ENCODE measurements around the gene ATXN8OS. TPM values are rescaled to one million over a fixed set of nuclear protein-coding genes. Genes with fewer than 3 reads are reported as not detected.
"Not testable (repeated sequence)": the region's sequence is repeated elsewhere in the genome, so short reads cannot be mapped to it uniquely, and the experiment has no call there.

The ATXN8OS gene
- total RNA-seq, 1 experiment from 2014 or later, result not detected

GRCh38 chr13:70108356-70109105 is 905 bp downstream of the ATXN8OS start, which contains the start of gene KLHL1:
Gene KLHL1, minus strand, starts transcription at chr13:70108452. Its CDS starts 753 bp downstream, at chr13:70107699.
- H3K27me3 ChIP-seq (ENCODE audit: low read length), result no peaks in the 10 kb centered on the region
- H3K79me2 ChIP-seq (ENCODE audit: low read length), result no peaks in the 10 kb centered on the region
- H3K9me2 ChIP-seq (replicated peaks; ENCODE audit: insufficient read depth, low read length), result no peaks in the 10 kb centered on the region
- no peaks in the 10 kb centered on the region for H3K36me3 ChIP-seq (ENCODE audit: insufficient read depth, low read length)
- H3K27ac ChIP-seq (ENCODE audit: low read length), result no peak within 1 kb of the TSS
- H3K4me1 ChIP-seq (ENCODE audit: low read length), result no peaks in the 10 kb centered on the region
- no peak within 1 kb of the TSS for H3K4me3 ChIP-seq (ENCODE audit: low read length)
- H3K4me2 ChIP-seq (ENCODE audit: low read depth, low read length, poor library complexity, severe bottlenecking), result no peak within 1 kb of the TSS
- no peak for DNase-seq
- no peaks in the 10 kb centered on the region for H4K20me1 ChIP-seq (ENCODE audit: insufficient read depth, low read depth, low read length)
- H3K9ac ChIP-seq (ENCODE audit: low read length), result no peak within 1 kb of the TSS
- no peak within 1 kb of the TSS for H2AFZ ChIP-seq (ENCODE audit: low read length)
- H3K9me3 ChIP-seq (ENCODE audit: low read length), result no peaks in the 10 kb centered on the region

- Histone ChIP-seq H3K27me3 (ENCODE audit: low read length) (no peaks in the 10 kb centered on the region), H3K27ac (ENCODE audit: low read length) (no peak overlapping the region), H2AFZ (ENCODE audit: low read length) (no peak overlapping the region), H3K9me2 (replicated peaks; ENCODE audit: insufficient read depth, low read length) (no peaks in the 10 kb centered on the region), H3K9me3 (ENCODE audit: low read length) (no peaks in the 10 kb centered on the region; the same call in 1 of the 2 replicates), H3K4me3 (ENCODE audit: low read length) (no peak overlapping the region), H4K20me1 (ENCODE audit: insufficient read depth, low read depth, low read length) (no peaks in the 10 kb centered on the region), H3K4me2 (ENCODE audit: low read depth, low read length, poor library complexity, severe bottlenecking) (no peak overlapping the region), H3K36me3 (ENCODE audit: insufficient read depth, low read length) (no peaks in the 10 kb centered on the region), H3K9ac (ENCODE audit: low read length) (no peak overlapping the region), H3K4me1 (ENCODE audit: low read length) (no peaks in the 10 kb centered on the region), H3K79me2 (ENCODE audit: low read length) (no peaks in the 10 kb centered on the region)
- no peak for DNase-seq
Observed at GRCh38 chr13:70117338-70117905, 9.8 kb downstream of the ATXN8OS start.

GRCh38 chr13:70125693-70126092 is 18.1 kb downstream of the ATXN8OS start:
- Histone ChIP-seq H3K27me3 (ENCODE audit: low read length) (no peaks in the 10 kb centered on the region), H3K4me3 (ENCODE audit: low read length) (no peak overlapping the region), H3K9me3 (ENCODE audit: low read length) (0 out of 2 replicates have a peak, but pooled peaks cover 2% of the 10 kb centered on the region), H3K36me3 (ENCODE audit: insufficient read depth, low read length) (no peaks in the 10 kb centered on the region), H3K9ac (ENCODE audit: low read length) (no peak overlapping the region), H2AFZ (ENCODE audit: low read length) (no peak overlapping the region), H3K79me2 (ENCODE audit: low read length) (no peaks in the 10 kb centered on the region), H3K4me1 (ENCODE audit: low read length) (no peaks in the 10 kb centered on the region), H3K9me2 (replicated peaks; ENCODE audit: insufficient read depth, low read length) (no peaks in the 10 kb centered on the region), H4K20me1 (ENCODE audit: insufficient read depth, low read depth, low read length) (no peaks in the 10 kb centered on the region), H3K4me2 (ENCODE audit: low read depth, low read length, poor library complexity, severe bottlenecking) (no peak overlapping the region), H3K27ac (ENCODE audit: low read length) (no peak overlapping the region)
- DNase-seq, result no peak

- H3K36me3 ChIP-seq (ENCODE audit: insufficient read depth, low read length), result no peaks in the 10 kb centered on the region
- no peak overlapping the region for H3K4me2 ChIP-seq (ENCODE audit: low read depth, low read length, poor library complexity, severe bottlenecking)
- H3K4me3 ChIP-seq (ENCODE audit: low read length), result no peak overlapping the region
- no peak overlapping the region for H3K9ac ChIP-seq (ENCODE audit: low read length)
- no peaks in the 10 kb centered on the region for H3K9me2 ChIP-seq (replicated peaks; ENCODE audit: insufficient read depth, low read length)
- H3K9me3 ChIP-seq (ENCODE audit: low read length), result 0 out of 2 replicates have a peak, but pooled peaks cover 2% of the 10 kb centered on the region
- no peaks in the 10 kb centered on the region for H3K27me3 ChIP-seq (ENCODE audit: low read length)
- no peaks in the 10 kb centered on the region for H3K4me1 ChIP-seq (ENCODE audit: low read length)
- H3K27ac ChIP-seq (ENCODE audit: low read length), result no peak overlapping the region
- H3K79me2 ChIP-seq (ENCODE audit: low read length), result no peaks in the 10 kb centered on the region
- H2AFZ ChIP-seq (ENCODE audit: low read length), result no peak overlapping the region
- H4K20me1 ChIP-seq (ENCODE audit: insufficient read depth, low read depth, low read length), result no peaks in the 10 kb centered on the region
- DNase-seq, result no peak
Observed at GRCh38 chr13:70128098-70128497, 20.5 kb downstream of the ATXN8OS start.

- not testable (repeated sequence) for H4K20me1 ChIP-seq (ENCODE audit: insufficient read depth, low read depth, low read length); H3K4me2 ChIP-seq (ENCODE audit: low read depth, low read length, poor library complexity, severe bottlenecking); DNase-seq; H3K9me3 ChIP-seq (ENCODE audit: low read length); H3K4me1 ChIP-seq (ENCODE audit: low read length); H3K79me2 ChIP-seq (ENCODE audit: low read length); H3K27ac ChIP-seq (ENCODE audit: low read length); H3K4me3 ChIP-seq (ENCODE audit: low read length); H3K9me2 ChIP-seq (replicated peaks; ENCODE audit: insufficient read depth, low read length); H3K9ac ChIP-seq (ENCODE audit: low read length); H2AFZ ChIP-seq (ENCODE audit: low read length); H3K27me3 ChIP-seq (ENCODE audit: low read length); H3K36me3 ChIP-seq (ENCODE audit: insufficient read depth, low read length)
Observed at GRCh38 chr13:70142658-70143057, 35.0 kb downstream of the ATXN8OS start.

GRCh38 chr13:70162141-70162540 is 54.5 kb downstream of the ATXN8OS start:
- no peak for DNase-seq
- H3K9me3 ChIP-seq (ENCODE audit: low read length), result no peaks in the 10 kb centered on the region; the same call in 1 of the 2 replicates
- no peak overlapping the region for H3K4me2 ChIP-seq (ENCODE audit: low read depth, low read length, poor library complexity, severe bottlenecking)
- no peak overlapping the region for H3K4me3 ChIP-seq (ENCODE audit: low read length)
- no peak overlapping the region for H3K9ac ChIP-seq (ENCODE audit: low read length)
- H3K36me3 ChIP-seq (ENCODE audit: insufficient read depth, low read length), result no peaks in the 10 kb centered on the region
- no peaks in the 10 kb centered on the region for H3K9me2 ChIP-seq (replicated peaks; ENCODE audit: insufficient read depth, low read length)
- no peaks in the 10 kb centered on the region for H3K79me2 ChIP-seq (ENCODE audit: low read length)
- no peak overlapping the region for H2AFZ ChIP-seq (ENCODE audit: low read length)
- no peaks in the 10 kb centered on the region for H3K4me1 ChIP-seq (ENCODE audit: low read length)
- H3K27ac ChIP-seq (ENCODE audit: low read length), result no peak overlapping the region
- H3K27me3 ChIP-seq (ENCODE audit: low read length), result no peaks in the 10 kb centered on the region
- no peaks in the 10 kb centered on the region for H4K20me1 ChIP-seq (ENCODE audit: insufficient read depth, low read depth, low read length)

GRCh38 chr13:70170689-70171088 is 63.1 kb downstream of the ATXN8OS start:
- Histone ChIP-seq H3K4me2 (ENCODE audit: low read depth, low read length, poor library complexity, severe bottlenecking) (no peak overlapping the region), H3K4me1 (ENCODE audit: low read length) (no peaks in the 10 kb centered on the region), H3K9ac (ENCODE audit: low read length) (no peak overlapping the region), H3K79me2 (ENCODE audit: low read length) (no peaks in the 10 kb centered on the region), H3K36me3 (ENCODE audit: insufficient read depth, low read length) (no peaks in the 10 kb centered on the region), H3K4me3 (ENCODE audit: low read length) (no peak overlapping the region), H3K9me3 (ENCODE audit: low read length) (no peaks in the 10 kb centered on the region), H2AFZ (ENCODE audit: low read length) (no peak overlapping the region), H3K27ac (ENCODE audit: low read length) (no peak overlapping the region), H4K20me1 (ENCODE audit: insufficient read depth, low read depth, low read length) (no peaks in the 10 kb centered on the region), H3K9me2 (replicated peaks; ENCODE audit: insufficient read depth, low read length) (no peaks in the 10 kb centered on the region), H3K27me3 (ENCODE audit: low read length) (no peaks in the 10 kb centered on the region)
- DNase-seq, result no peak

- no peaks in the 10 kb centered on the region for H3K9me3 ChIP-seq (ENCODE audit: low read length)
- no peaks in the 10 kb centered on the region for H3K4me1 ChIP-seq (ENCODE audit: low read length)
- no peaks in the 10 kb centered on the region for H3K79me2 ChIP-seq (ENCODE audit: low read length)
- no peaks in the 10 kb centered on the region for H4K20me1 ChIP-seq (ENCODE audit: insufficient read depth, low read depth, low read length)
- H2AFZ ChIP-seq (ENCODE audit: low read length), result no peak overlapping the region
- H3K9me2 ChIP-seq (replicated peaks; ENCODE audit: insufficient read depth, low read length), result no peaks in the 10 kb centered on the region
- no peak overlapping the region for H3K9ac ChIP-seq (ENCODE audit: low read length)
- no peak overlapping the region for H3K27ac ChIP-seq (ENCODE audit: low read length)
- no peak for DNase-seq
- no peak overlapping the region for H3K4me2 ChIP-seq (ENCODE audit: low read depth, low read length, poor library complexity, severe bottlenecking)
- no peaks in the 10 kb centered on the region for H3K27me3 ChIP-seq (ENCODE audit: low read length)
- H3K4me3 ChIP-seq (ENCODE audit: low read length), result no peak overlapping the region
- no peaks in the 10 kb centered on the region for H3K36me3 ChIP-seq (ENCODE audit: insufficient read depth, low read length)
Observed at GRCh38 chr13:70171151-70171550, 63.5 kb downstream of the ATXN8OS start.
